Measurements from ENCODE around the gene IL17C.
"Not testable (repeated sequence)": the region's sequence is repeated elsewhere in the genome, so short reads cannot be mapped to it uniquely, and the experiment has no call there.

IL17C gene

GRCh38 chr16:88662222-88662842 is 24.0 kb downstream of the IL17C start:
- DNase-seq, result no peak

- peak; percentile 93 for DNase-seq
Measured at GRCh38 chr16:88662843-88663606, 24.7 kb downstream of the IL17C start, which contains the start of gene MVD. Gene MVD (minus strand): TSS chr16:88663091. CDS start chr16:88663080, 11 bp downstream.

- DNase-seq, result no peak
Measured at GRCh38 chr16:88665148-88665547, 26.8 kb downstream of the IL17C start.

GRCh38 chr16:88665570-88665969 is 27.2 kb downstream of the IL17C start:
- no peak for DNase-seq

GRCh38 chr16:88667461-88667860 is 29.1 kb downstream of the IL17C start:
- DNase-seq, result no peak

GRCh38 chr16:88669493-88669892 is 31.1 kb downstream of the IL17C start:
- DNase-seq, result not testable (repeated sequence)

- no peak for DNase-seq
Measured at GRCh38 chr16:88669980-88670379, 31.6 kb downstream of the IL17C start.

- DNase-seq, result no peak
Measured at GRCh38 chr16:88671806-88672205, 33.4 kb downstream of the IL17C start.

- DNase-seq, result no peak
Measured at GRCh38 chr16:88672776-88673175, 34.4 kb downstream of the IL17C start.

- no peak for DNase-seq
Measured at GRCh38 chr16:88673716-88674379, 35.5 kb downstream of the IL17C start.

- DNase-seq, result no peak
Measured at GRCh38 chr16:88676502-88677242, 38.3 kb downstream of the IL17C start.

- no peak for DNase-seq
Measured at GRCh38 chr16:88677721-88678120, 39.3 kb downstream of the IL17C start.

GRCh38 chr16:88678224-88678979 is 40.0 kb downstream of the IL17C start:
- no peak for DNase-seq

GRCh38 chr16:88680554-88681083 is 42.2 kb downstream of the IL17C start:
- DNase-seq, result no peak

GRCh38 chr16:88681084-88681680 is 42.8 kb downstream of the IL17C start:
- DNase-seq, result no peak

- DNase-seq, result no peak
Measured at GRCh38 chr16:88681709-88682451, 43.5 kb downstream of the IL17C start.

GRCh38 chr16:88684569-88685155 is 46.3 kb downstream of the IL17C start:
- DNase-seq, result no peak

- peak; percentile 61 for DNase-seq
Measured at GRCh38 chr16:88685156-88686061, 47.0 kb downstream of the IL17C start.

GRCh38 chr16:88686062-88686438 is 47.7 kb downstream of the IL17C start:
- DNase-seq, result peak; percentile 57

Data from activated CD4-positive, CD25-positive, alpha-beta regulatory T cell treated with anti-CD3 and anti-CD28 coated beads, Interleukin-2, amount 50 U/mL, for 72 hours (primary cell).